Activated CD8-positive, alpha-beta T cell treated with anti-CD3 and anti-CD28 coated beads for 36 hours (primary cell): ENCODE results near the gene VAV2. TPM values are rescaled to one million over a fixed set of nuclear protein-coding genes. Genes with fewer than 3 reads are reported as not detected.

Experiments
- ATAC-seq: fragments of 200-7000 bp; cut with Tn5 transposase; one replicate; pipeline ENCODE4 v1.10.0; 2021; ENCODE audit warnings: mild to moderate bottlenecking, moderate library complexity
- CTCF ChIA-PET: fragments of 350-600 bp; sonication (Branson Sonifier 250); formaldehyde crosslinking; loops from one replicate; lab custom pipeline; 2021; ENCODE audit warnings: antibody characterized with exemption; lab: Charles Lee
- POLR2A ChIA-PET: fragments of 350-600 bp; sonication (Branson Sonifier 250); formaldehyde crosslinking; loops from one replicate; lab custom pipeline; 2021; ENCODE audit warnings: antibody characterized with exemption; lab: Charles Lee
- DNase-seq: peaks from one replicate; pipeline ENCODE4 v3.0.0-alpha.2; 2020
- H3K27ac Mint-ChIP-seq: one replicate; pipeline ENCODE4 v1.8.0; 2021; ENCODE audit warnings: mild to moderate bottlenecking, mixed read lengths
- H3K27me3 Mint-ChIP-seq: one replicate; pipeline ENCODE4 v1.8.0; 2021; ENCODE audit warnings: mixed read lengths
- H3K36me3 Mint-ChIP-seq: one replicate; pipeline ENCODE4 v1.8.0; 2021; ENCODE audit warnings: low read depth, mixed read lengths
- H3K4me1 Mint-ChIP-seq: one replicate; pipeline ENCODE4 v1.8.0; 2021; ENCODE audit warnings: low read depth, mixed read lengths
- H3K4me3 Mint-ChIP-seq: one replicate; pipeline ENCODE4 v1.8.0; 2021; ENCODE audit warnings: mild to moderate bottlenecking, moderate library complexity, mixed read lengths
- H3K9me3 Mint-ChIP-seq: one replicate; pipeline ENCODE4 v1.8.0; 2021; ENCODE audit warnings: mixed read lengths
- CTCF ChIP-seq: fragments of 200-600 bp; IDR thresholded peaks from one replicate; pipeline ENCODE4 v1.8.0; 2022; ENCODE audit warnings: antibody characterized with exemption, mild to moderate bottlenecking
- intact Hi-C: fragments of 100-400 bp; cut with micrococcal nuclease; formaldehyde crosslinking; loops from one replicate; pipeline ENCODE4 v1.10.0; 2022
- total RNA-seq, 2 experiments: library from RNA; stranded (reverse); gene quantifications; one replicate each; pipeline ENCODE4 v1.2.3, GENCODE V29; 2021

Gene VAV2
- total RNA-seq, 2 experiments from 2014 or later: 5.1 to 5.4 TPM

GRCh38 chr9:133968428-133968827 is 23.7 kb downstream of the VAV2 start:
- H3K9me3 Mint-ChIP-seq: peaks cover 8% of the 10 kb centered on the region
- TF ChIP-seq CTCF: no peak
- H3K4me1 Mint-ChIP-seq: no peaks in the 10 kb centered on the region
- CTCF ChIA-PET: no interaction called here
- no peak overlapping the region for H3K27ac Mint-ChIP-seq
- H3K27me3 Mint-ChIP-seq: no peaks in the 10 kb centered on the region
- ATAC-seq: no peak
- intact Hi-C loops: no loop called here
- no peak overlapping the region for H3K4me3 Mint-ChIP-seq
- POLR2A ChIA-PET: no interaction called here
- no peak for DNase-seq
- H3K36me3 Mint-ChIP-seq: no peaks in the 10 kb centered on the region

GRCh38 chr9:133967024-133967741 is 24.9 kb downstream of the VAV2 start:
- H3K4me3 Mint-ChIP-seq: no peak overlapping the region
- ATAC-seq: no peak
- H3K9me3 Mint-ChIP-seq: peaks cover 8% of the 10 kb centered on the region
- intact Hi-C loops: no loop called here
- no peak overlapping the region for H3K27ac Mint-ChIP-seq
- H3K4me1 Mint-ChIP-seq: no peaks in the 10 kb centered on the region
- no peaks in the 10 kb centered on the region for H3K36me3 Mint-ChIP-seq
- TF ChIP-seq CTCF: no peak
- H3K27me3 Mint-ChIP-seq: no peaks in the 10 kb centered on the region
- DNase-seq: no peak
- ChIA-PET CTCF (interaction anchor here (0.7 kb wide), 1 partner anchor 10 kb away, joined by 3 read pairs; no protein-coding TSS in a partner anchor), POLR2A (no interaction called here)

- Mint-ChIP-seq H3K4me3 (no peak overlapping the region), H3K36me3 (no peaks in the 10 kb centered on the region), H3K27ac (no peak overlapping the region), H3K9me3 (peaks cover 8% of the 10 kb centered on the region), H3K27me3 (no peaks in the 10 kb centered on the region), H3K4me1 (no peaks in the 10 kb centered on the region)
- DNase-seq (no peak), ATAC-seq (no peak)
- intact Hi-C loops: no loop called here
- CTCF ChIA-PET: no interaction called here
- TF ChIP-seq CTCF: no peak
- POLR2A ChIA-PET: interaction anchor here (0.5 to 1.0 kb wide), 4 partner anchors 11 to 252 kb away, joined by 3 to 5 read pairs (median 3); no protein-coding TSS in a partner anchor
Observed at GRCh38 chr9:133964463-133964862, 27.7 kb downstream of the VAV2 start.

GRCh38 chr9:133963166-133963565 is 29.0 kb downstream of the VAV2 start:
- Mint-ChIP-seq H3K9me3 (peaks cover 8% of the 10 kb centered on the region), H3K36me3 (no peaks in the 10 kb centered on the region), H3K27me3 (no peaks in the 10 kb centered on the region), H3K4me1 (no peaks in the 10 kb centered on the region), H3K27ac (no peak overlapping the region), H3K4me3 (no peak overlapping the region)
- ChIA-PET CTCF (no interaction called here), POLR2A (no interaction called here)
- TF ChIP-seq CTCF: no peak
- DNase-seq (no peak), ATAC-seq (no peak)
- intact Hi-C loops: no loop called here

- ChIA-PET POLR2A (no interaction called here), CTCF (interaction anchor here (0.9 kb wide), 1 partner anchor 475 kb away, joined by 3 read pairs; no protein-coding TSS in a partner anchor)
- no peak overlapping the region for H3K4me3 Mint-ChIP-seq
- peaks cover 8% of the 10 kb centered on the region for H3K9me3 Mint-ChIP-seq
- ATAC-seq (no peak), DNase-seq (no peak)
- H3K27me3 Mint-ChIP-seq: no peaks in the 10 kb centered on the region
- TF ChIP-seq CTCF: no peak
- no peaks in the 10 kb centered on the region for H3K36me3 Mint-ChIP-seq
- H3K27ac Mint-ChIP-seq: no peak overlapping the region
- H3K4me1 Mint-ChIP-seq: peaks cover 3% of the 10 kb centered on the region
- intact Hi-C loops: no loop called here
Observed at GRCh38 chr9:133962341-133962740, 29.8 kb downstream of the VAV2 start.
